Psoas muscle (tissue), 8 donors: ENCODE results near the gene PIM2. TPM values are rescaled to one million over a fixed set of nuclear protein-coding genes. Genes with fewer than 3 reads are reported as not detected.
A peak's percentile ranks its signal among the peaks of the same experiment; 100 is the strongest.

Experiments
- ATAC-seq, 4 donors: fragments of 200-7000 bp; cut with Tn5 transposase; one replicate each; pipeline ENCODE4 v1.9.1; 2020; ENCODE audit warnings: moderate library complexity in 3 of 4, mild to moderate bottlenecking in 2 of 4
- DNase-seq, 2 donors: peaks; one replicate each; pipeline ENCODE4 v3.0.0-alpha.2; 2020
- H3K27ac ChIP-seq: fragments of 200-600 bp; one replicate; pipeline ENCODE4 v1.8.0; 2022
- H3K27me3 ChIP-seq, 3 donors: fragments of 200-600 bp in 1 of 3; one replicate each; pipeline versions ENCODE4 v1.6.1 to v1.8.0; 2013 to 2022; ENCODE audit warnings: low read length in 2 of 3, mild to moderate bottlenecking in 2 of 3, moderate library complexity in 1 of 3; ENCODE audit not compliant: insufficient read depth in 3 of 3
- H3K36me3 ChIP-seq, 2 donors: fragments of 200-600 bp in 1 of 2; one replicate each; pipeline versions ENCODE4 v1.6.1 to v1.8.0; 2013 to 2022; ENCODE audit warnings: low read depth in 1 of 2, mild to moderate bottlenecking in 1 of 2, moderate library complexity in 1 of 2; ENCODE audit not compliant: insufficient read depth in 1 of 2
- H3K4me1 ChIP-seq: fragments of 200-600 bp; one replicate; pipeline ENCODE4 v1.8.0; 2022
- H3K4me3 ChIP-seq: fragments of 200-600 bp; one replicate; pipeline ENCODE4 v1.8.0; 2022; ENCODE audit warnings: mild to moderate bottlenecking
- H3K9me3 ChIP-seq: fragments of 200-600 bp; one replicate; pipeline ENCODE4 v1.8.0; 2022
- WGBS, 3 donors: extraction: QIAGEN DNeasy Blood & Tissue Kit; methylation state at CpG; one replicate each; pipeline versions ENCODE4 v1.1.6 to v1.1.7; 2013; 5-methylcytosine and 5-hydroxymethylcytosine counted together
- intact Hi-C, 2 donors: fragments of 100-400 bp; cut with DNase I; formaldehyde crosslinking; loops; one replicate each; pipeline versions ENCODE4 v1.11.0 to v1.14.2; 2022
- polyA plus RNA-seq, 3 donors: library from polyadenylated mRNA; stranded (reverse); fragments of 200-250 nt; gene quantifications; one replicate each; pipeline ENCODE4 v1.2.3, GENCODE V29; 2013
- total RNA-seq, 4 donors: library from RNA; stranded (reverse); fragmentation: NEBNext Ultra II Directional in 2 of 4; extraction: Animal tissue kit (Norgen Biotek cat#: 25700) in 2 of 4; gene quantifications; one replicate each; pipeline versions ENCODE4 v1.2.1 to v1.2.4, GENCODE V29; 2021 to 2023
- TF ChIP-seq, protein P1 (sequence below): fragments of 200-600 bp; IDR thresholded peaks from one replicate; pipeline ENCODE4 v1.8.0; 2022; ENCODE audit warnings: antibody characterized with exemption
- donor health status: healthy with polysubstance abuse.
- donor health status: DM: no; HTN: no; CAD: no; lungs with moderate emphysema.
- donor health status: Bipolar disorder and iron deficiency.
- donor health status: healthy.
- donor health status: DM: yes; HTN: yes; CAD: no.
- donor health status: DM: no; HTN: no; CAD: no.
- donor health status: DM: no; HTN: no; CAD: no.
- donor health status: DM: yes; HTN: yes; CAD: no.

PIM2 gene
- total and polyA plus RNA-seq, 7 donors: 1.1 to 3.7 (median 1.6) TPM

DNA sequence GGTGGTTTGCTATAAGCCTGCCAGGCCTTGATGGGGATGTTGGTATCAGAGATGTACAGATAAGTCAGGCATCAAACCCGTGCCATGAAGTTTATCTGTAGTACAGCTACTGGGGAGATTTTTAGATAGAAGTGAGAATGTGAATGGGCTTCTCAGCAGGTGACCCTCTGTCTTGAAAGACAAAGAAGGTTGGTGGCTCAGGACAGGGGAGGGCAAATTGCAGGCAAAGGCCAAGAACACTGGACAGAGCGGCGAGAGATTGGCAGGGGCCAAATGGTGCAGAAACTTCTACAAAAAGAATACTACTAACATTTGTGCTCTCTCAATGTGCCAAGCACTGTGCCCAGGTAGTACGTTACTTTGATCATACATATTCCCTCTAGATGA, 1.9 kb upstream of the PIM2 start:
- WGBS, 3 donors: 74 to 88% (median 87%) methylated on average over 4 of the region's 4 CpGs
- H3K27me3 ChIP-seq: no peaks in the 10 kb centered on the region
- intact Hi-C loops: loop anchor here in 1 of 2 donors (5.0 kb wide), 1 partner anchor 37 kb away; the partner anchor contains the start of gene OTUD5
- H3K9me3 ChIP-seq: no peaks in the 10 kb centered on the region
- no peak overlapping the region for H3K4me3 ChIP-seq
- ATAC-seq: no peak
- DNase-seq: no peak
- TF ChIP-seq, protein P1, sequence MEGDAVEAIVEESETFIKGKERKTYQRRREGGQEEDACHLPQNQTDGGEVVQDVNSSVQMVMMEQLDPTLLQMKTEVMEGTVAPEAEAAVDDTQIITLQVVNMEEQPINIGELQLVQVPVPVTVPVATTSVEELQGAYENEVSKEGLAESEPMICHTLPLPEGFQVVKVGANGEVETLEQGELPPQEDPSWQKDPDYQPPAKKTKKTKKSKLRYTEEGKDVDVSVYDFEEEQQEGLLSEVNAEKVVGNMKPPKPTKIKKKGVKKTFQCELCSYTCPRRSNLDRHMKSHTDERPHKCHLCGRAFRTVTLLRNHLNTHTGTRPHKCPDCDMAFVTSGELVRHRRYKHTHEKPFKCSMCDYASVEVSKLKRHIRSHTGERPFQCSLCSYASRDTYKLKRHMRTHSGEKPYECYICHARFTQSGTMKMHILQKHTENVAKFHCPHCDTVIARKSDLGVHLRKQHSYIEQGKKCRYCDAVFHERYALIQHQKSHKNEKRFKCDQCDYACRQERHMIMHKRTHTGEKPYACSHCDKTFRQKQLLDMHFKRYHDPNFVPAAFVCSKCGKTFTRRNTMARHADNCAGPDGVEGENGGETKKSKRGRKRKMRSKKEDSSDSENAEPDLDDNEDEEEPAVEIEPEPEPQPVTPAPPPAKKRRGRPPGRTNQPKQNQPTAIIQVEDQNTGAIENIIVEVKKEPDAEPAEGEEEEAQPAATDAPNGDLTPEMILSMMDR: no peak
- peaks cover 1 to 36% of the 10 kb centered on the region in 2 donors for H3K36me3 ChIP-seq
- no peak overlapping the region for H3K27ac ChIP-seq
- H3K4me1 ChIP-seq: no peaks in the 10 kb centered on the region

DNA sequence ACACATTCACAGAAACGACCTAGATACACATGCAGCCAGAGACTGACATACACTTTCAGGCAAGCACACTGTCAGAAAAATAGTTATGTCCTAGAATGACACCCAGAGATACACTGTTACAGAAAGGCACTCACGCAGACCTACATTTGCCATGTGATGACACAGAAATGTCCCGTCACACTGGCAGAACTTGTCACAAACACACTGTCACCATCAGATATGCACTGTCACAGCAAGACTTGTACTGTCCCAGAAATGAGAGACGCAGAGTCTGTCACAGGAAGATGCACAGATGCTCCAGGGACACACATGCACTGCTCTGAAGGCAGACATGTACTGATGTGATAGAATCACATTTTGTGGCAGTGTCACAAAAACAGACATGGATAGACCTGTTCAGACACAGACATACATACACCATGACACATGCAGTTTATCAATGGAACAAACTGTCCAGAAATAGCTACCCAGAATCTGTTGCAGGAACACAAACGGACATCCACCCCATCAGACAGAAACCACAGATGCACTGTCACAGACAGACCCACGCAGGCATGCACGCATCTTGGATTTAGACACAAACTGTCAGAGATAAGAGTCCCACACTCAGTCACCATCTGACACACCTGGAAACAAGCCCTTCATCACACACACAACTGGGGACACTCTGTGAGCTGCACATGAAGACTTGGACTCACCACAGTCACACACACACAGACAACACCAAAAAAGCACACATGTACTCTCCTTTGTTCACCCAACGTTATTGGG, 1.3 kb upstream of the PIM2 start:
- H3K27ac ChIP-seq: no peak overlapping the region
- peaks cover 0 to 30% of the 10 kb centered on the region in 2 donors for H3K36me3 ChIP-seq
- no peaks in the 10 kb centered on the region for H3K4me1 ChIP-seq
- ATAC-seq: no peak
- TF ChIP-seq, protein P1: no peak
- no peaks in the 10 kb centered on the region for H3K27me3 ChIP-seq
- no peak for DNase-seq
- H3K4me3 ChIP-seq: no peak overlapping the region
- 41 to 67% (median 47%) methylated on average over 8 of the region's 8 CpGs for WGBS, 3 donors
- intact Hi-C loops: loop anchor here in 1 of 2 donors (5.0 to 10.0 kb wide), 2 partner anchors 37 to 275 kb away; partner anchors contain the start of gene OTUD5
- no peaks in the 10 kb centered on the region for H3K9me3 ChIP-seq

DNA sequence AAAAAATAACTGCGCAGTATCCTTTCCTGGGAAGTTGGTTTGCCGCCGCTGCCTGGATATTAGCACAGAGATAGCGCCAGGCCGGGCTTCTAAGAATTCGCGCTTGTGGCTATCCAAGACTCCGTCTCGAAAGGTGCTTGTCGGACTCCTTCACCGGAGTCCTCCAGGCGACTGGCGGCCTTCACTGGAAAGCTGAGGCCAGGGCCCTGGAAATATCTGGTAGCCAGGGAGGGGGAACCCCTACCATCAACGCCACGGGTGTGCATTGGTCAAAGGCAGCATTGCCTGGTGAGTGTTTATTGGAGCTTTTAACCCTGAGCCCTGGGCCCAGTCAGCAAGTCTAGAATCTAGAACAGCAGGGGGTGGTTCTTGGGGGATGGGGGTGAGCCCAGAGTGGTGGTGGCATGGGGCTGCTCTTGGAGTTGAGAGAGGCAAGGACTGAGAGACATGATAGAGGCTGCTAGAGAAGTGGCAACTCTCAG, 577 bp upstream of the PIM2 start:
- ATAC-seq (peak in 3 of 4 donors; percentile 4 to 25 (median 9)), DNase-seq (no peak)
- TF ChIP-seq, protein P1: no peak
- no peaks in the 10 kb centered on the region for H3K27me3 ChIP-seq
- H3K9me3 ChIP-seq: no peaks in the 10 kb centered on the region
- 2 to 32% (median 3%) methylated on average over 11 to 15 of the region's 15 CpGs for WGBS, 3 donors
- no peaks in the 10 kb centered on the region for H3K4me1 ChIP-seq
- intact Hi-C loops: loop anchor here in 1 of 2 donors (10.0 kb wide), 1 partner anchor 275 kb away; no protein-coding TSS in a partner anchor
- peak overlapping the region; percentile 62 for H3K4me3 ChIP-seq
- H3K27ac ChIP-seq: peak overlapping the region; percentile 70
- H3K36me3 ChIP-seq: peaks cover 0 to 25% of the 10 kb centered on the region in 2 donors

DNA sequence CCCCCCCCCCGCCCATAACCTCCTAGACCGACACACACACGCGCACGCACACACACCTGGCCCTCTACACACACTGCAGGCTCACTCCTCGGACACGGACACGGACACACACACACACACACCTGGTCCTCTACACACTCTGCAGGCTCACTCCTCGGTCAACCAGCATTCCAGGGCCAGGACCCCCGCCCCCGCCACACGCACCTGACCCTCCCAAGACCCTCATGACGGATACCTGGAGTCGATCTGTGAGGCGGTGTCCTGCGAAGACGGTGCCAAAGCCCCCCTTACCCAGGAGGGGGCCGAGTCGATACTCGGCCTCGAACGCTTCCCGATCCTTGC, 552 bp downstream of the PIM2 start:
- 11 to 48% (median 13%) methylated on average over 9 to 23 of the region's 23 CpGs for WGBS, 3 donors

More for the DNA sequence above, 552 bp downstream of the PIM2 start:
- no peak for DNase-seq
- intact Hi-C loops: loop anchor here in 1 of 2 donors (10.0 kb wide), 1 partner anchor 273 kb away; no protein-coding TSS in a partner anchor
- ATAC-seq: peak in 1 of 4 donors; percentile 1
- peak overlapping the region; percentile 62 for H3K4me3 ChIP-seq
- peaks cover 0 to 14% of the 10 kb centered on the region in 2 donors for H3K36me3 ChIP-seq
- no peaks in the 10 kb centered on the region for H3K4me1 ChIP-seq
- peak overlapping the region; percentile 70 for H3K27ac ChIP-seq
- TF ChIP-seq, protein P1: no peak
- H3K27me3 ChIP-seq: no peaks in the 10 kb centered on the region
- H3K9me3 ChIP-seq: no peaks in the 10 kb centered on the region
